ENCODE measurements around the gene RPL18A.

RPL18A gene

DNA sequence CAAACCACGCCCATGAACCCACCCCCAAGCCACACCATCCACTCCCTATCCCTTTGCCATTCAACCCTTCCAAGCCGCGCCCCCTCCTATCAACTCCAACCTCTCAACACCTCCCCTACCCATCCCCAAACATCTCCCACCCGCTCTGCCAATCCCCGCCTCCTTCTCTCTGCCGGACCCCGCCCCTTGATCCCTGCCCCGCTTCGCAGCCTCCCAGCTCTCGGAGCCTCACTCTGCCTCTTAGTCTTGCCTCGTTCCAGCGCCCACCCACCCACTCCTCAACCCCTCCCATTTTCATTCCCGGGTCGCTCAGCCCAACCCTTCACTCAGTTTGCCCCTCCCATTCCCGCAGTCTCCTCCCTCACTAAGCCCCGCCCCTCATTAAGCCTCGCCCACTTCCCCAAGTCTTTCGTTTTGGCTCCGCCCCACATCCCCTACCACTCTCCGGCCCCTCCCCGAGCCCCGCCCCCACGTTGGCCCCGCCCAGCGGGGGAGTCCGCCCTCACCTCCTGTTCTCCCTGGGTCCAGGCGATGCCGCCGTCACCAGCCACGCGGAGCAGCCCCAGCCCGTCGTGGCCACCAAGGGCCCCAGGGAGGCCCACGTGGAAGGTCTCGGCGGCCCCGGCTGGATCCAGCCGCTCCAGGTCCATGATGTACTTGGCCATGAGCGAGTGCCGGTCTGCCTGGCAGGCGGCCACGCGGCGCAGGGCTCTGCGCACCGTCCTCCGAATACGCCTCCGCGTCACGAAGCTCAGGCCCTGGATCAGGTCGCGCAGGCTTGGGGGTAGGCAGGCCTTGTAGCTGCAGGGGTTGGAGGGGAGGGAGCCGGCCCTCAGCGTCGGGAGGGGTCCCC lies 17.7 kb upstream of the RPL18A start:
- DNase-seq = no peak

DNA sequence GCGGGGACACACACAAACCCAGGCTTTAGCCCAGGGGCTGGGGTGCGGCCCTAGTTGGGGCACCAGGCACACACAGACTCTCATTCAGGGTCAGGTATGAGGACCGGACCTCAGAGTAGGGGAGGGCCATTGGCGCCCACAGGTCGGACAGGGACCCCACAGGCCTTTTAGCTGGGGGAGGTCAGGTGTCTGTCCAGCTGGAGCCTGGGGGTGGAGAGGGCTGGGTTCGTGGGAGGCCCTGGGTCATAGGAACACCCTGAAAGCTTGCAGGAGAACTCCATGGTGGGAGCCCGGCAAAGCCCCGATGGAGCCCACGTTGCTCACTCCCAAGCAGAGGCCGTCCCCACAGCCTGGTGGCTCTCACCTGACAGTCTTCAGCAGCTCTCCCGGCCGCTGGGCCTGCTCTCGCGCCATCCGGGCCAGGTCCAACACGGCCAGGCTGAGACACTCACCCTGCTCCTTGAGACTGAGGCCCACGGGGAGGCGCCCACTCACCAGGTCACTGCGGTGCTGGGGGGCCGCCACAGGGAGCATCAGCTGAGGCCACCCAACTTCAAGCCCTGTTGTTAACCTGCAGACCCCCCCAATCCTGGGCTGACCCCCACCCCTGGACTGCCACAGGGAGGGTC lies 16.9 kb upstream of the RPL18A start:
- no peak for DNase-seq

DNA sequence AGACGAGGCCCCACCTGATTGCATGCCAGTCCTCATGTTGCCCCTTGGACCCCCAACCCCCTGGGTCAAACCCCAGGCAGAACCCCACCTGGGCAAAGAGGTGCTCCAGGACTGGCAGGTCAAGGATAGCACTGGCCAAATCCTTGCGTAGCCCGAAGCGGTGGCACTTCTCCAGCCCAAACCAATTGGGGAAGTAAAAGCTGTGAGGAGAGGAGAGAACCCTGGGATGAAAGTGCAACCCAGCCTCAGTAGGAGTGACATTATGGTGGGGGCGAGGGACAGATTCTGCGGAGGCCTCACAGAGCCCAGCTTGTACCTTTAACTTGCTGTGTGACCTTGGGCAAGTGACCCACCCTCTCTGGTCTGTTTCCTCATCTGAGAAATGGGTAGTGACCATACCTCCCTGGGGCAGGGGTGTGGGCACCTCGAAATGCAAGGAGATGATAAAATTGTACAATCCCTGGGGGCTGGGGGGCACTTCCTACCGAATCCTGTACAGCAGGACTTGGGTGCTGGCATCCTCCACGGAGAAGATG lies 16.4 kb upstream of the RPL18A start:
- no peak for DNase-seq

DNA sequence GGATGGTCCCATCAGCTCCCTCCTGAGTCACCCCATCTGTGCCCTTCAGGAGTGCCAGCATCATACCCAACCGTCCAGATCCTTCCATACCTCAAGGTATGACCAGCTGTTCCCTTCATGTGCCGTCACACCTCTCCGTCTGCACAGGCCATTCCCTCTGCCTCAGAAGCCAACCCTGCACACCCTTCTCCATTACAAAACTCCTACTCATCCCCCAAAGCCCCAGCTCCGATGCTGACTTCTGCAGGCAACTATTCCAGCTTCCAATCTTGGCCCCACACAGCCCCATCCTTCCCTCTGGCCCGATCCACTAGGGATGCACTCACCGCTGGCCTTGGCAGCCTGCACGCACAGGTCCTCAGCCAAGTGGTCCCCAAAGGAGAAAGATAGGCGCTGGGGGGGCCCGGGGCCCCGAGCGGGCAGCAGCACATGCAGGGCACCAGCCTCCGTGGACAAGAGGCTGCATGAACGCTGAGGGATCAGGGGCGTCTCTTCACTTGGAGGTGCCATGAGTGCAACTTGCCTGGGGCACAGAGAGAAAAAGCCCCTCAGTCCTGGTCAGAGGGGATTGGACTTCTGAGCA lies 15.7 kb upstream of the RPL18A start:
- no peak for DNase-seq

DNA sequence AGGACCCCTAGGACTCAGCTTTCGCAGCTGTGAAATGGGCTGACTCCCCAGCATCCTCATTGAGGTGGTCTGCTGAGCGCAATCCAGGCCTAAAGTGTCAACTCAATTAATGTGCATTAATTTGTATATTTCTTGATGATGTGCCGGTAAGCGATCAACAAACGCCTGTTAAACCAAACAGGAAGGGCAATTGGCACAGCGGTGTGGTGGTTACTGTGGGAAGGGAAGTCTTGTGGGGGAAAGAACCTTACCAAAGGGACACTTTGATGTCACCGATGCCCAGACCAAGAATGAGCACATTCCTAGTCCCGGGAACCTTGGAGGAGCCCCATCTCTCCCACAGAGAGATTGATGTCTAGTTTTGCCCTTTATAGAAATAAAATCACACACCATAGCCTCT lies 13.6 kb upstream of the RPL18A start:
- DNase-seq = no peak

DNA sequence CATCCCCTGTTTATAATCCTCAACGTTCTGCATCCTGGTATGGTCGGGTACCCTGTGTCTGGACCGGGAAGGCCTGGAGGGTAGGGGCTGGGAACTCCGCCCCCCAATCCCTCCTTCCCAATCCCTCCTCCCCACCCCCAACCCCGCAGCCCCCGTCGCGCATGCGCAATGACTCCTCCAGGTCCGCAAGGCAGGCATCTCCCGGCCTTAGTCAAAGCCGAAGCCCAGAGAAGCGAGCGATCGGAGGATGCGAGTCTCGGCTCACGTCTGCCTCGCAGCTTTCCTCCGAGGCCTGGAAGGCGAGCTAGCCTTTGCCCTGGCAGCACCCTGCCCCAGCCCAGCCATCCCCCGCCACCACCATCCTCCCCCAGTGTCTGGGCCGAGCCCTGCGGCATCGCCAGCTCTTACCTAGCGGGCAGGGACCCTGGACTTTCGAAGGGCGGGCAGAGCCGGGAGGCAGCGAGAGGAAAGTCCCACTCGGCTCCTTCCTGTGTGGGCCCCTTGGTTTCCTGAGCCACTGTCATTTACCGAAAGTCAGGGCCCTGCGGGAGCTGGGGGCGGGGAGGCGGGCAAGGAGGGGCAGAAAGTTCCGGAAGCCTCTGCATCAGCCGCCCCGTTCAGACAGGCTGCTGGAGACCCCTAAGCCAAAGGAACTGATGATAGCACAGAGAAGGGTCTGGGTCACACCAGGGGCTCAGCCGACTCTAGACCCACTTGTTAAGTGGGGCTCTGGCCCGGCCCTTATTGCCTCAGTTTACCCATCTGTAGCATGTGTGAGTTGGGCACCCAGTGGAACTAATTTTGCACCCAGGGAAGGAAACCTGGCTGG lies 12.0 kb upstream of the RPL18A start, which contains the start of gene JAK3:
Gene JAK3 (minus strand): TSS at position 445 of the 829 bp plus-strand sequence. CDS start 3,565 bp downstream, outside the sequence.
- DNase-seq = peak; percentile 69

DNA sequence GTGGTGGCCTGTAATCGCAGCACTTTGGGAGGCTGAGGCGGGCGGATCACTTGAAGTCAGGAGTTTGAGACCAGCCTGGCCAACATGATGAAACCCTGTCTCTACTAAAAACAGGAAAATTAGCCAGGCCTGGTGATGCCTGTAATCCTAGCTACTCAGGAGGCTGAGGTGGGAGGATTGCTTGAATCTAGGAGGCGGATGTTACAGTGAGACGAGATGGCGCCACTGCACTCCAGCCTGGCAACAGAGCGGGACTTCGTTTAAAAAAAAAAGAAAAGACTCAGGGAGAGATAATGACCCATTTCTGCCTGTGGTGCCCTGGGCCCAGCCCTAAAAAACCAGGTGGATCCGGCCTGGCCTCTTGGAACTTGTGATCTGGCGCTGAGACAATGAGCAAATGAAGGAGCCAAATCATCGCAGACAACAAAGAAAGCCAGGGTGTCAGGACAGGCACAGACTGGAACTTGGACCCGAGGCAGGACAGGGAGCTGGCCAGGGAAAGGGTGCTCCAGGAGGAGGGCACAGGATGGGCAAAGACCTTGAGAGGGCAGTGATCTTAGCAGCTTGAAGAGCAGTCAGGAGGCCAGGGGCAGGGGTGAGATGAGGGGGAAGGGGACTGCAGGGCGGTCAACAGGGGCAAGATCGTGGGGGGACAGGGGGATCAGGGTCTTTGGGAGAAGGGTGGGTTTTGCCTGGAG lies 11.0 kb upstream of the RPL18A start:
- no peak for DNase-seq

DNA sequence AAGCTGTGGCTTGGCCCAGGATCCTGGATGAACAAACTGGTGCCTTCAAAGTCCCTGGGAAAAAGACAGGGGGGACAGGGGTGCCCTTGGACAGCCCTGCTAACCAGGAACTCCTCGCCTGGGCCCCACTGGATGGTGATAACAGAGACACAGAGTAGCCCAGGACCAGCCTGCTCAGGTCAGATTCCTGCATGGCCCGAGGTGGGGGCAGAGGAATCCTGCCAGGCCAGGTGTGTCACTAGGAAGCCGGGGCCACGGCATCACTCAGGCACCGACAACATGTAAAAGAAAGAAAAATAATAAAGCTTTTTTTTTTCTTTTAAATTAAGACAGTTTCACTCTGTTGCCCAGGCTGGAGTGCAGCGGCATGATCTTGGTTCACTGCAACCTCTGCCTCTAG lies 5.6 kb upstream of the RPL18A start:
- DNase-seq = no peak

DNA sequence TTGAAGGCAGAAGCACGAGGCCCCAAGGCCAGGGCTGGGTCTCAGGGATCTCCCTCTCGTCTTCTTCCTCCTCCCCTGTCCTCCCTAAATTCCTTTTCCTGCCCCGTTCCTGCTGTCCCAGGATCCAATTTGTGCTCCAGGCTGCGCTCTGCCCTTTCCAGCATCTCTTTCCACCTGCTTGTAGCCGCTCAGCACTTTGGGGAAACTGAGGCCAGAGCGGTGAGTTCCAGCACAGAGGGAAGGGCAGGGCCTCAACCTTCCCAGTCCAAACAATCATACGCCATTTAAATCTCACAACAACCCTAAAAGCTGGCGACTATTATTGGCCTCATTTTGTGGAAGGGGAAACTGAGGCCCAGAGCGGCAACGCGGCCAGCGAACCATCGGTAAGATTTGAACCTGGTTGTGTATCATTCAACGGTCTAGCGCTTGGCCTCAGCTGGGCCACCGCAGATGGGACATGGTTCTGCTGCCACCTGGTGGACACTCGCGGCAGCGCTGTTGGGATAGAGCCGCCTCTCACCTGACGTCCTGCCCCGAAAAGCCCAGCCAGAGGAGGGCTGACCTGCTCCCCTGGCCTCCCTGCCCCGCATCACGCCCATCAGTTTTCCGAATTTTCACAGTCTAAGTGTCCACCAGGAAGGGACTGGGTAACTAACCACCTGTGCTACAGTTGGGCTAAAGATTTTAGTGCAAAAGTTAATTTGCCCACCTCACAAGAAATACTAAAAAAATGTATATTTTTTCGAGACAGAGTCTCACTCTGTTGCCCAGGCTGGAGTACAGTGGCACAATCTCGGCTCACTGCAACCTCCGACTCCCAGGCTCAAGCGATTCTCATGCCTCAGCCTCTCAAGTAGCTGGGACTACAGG lies 4.2 kb upstream of the RPL18A start:
- peak; percentile 72 for DNase-seq

DNA sequence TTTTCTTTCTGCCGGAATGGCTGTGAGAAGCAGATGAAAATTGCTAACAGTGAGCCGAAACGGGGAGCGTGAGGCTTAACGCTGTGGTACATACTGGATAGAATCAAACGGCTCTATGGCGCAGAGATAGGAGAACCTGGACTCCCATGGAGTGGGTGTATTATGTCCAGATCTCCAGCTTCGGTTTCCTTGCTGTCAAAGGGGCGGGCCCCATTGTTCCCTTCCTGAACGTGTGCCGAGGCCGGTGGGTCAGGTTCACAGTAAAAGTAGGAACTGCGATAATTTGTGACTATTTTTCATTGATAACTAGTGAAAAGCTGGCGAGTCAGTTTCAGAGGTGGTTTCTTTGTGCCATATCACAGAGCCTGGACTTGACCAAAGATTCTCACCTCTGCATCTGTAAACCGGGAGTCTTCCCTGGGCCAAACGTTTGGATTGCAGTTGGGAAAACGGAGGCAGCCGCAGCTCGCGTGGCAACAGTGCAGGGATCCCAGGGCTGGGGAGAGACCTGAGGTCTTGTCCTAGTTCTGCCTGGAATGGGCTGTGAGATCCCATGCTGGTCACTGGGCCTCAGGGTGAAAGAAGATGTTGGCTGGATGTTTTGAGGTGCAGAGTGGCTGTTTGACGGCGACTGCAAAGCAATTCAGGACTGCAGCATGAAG lies 752 bp downstream of the RPL18A start:
- DNase-seq = no peak

DNA sequence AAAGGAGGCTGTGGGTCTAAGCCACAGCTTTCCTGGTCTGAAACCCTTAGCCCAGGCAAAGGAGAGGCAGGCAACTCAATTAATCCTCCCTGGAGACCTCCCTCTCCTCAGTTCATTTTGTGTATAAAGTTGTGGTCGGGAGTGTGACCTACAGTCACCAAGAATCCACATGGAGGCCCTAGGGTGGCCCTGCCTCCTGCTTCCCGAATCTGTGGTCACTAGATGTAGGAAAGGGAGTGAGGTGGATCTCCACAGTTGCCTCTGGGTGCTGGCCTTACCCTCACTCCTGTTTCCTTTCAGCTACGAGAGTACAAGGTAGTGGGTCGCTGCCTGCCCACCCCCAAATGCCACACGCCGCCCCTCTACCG lies 1.3 kb downstream of the RPL18A start:
- DNase-seq = no peak

DNA sequence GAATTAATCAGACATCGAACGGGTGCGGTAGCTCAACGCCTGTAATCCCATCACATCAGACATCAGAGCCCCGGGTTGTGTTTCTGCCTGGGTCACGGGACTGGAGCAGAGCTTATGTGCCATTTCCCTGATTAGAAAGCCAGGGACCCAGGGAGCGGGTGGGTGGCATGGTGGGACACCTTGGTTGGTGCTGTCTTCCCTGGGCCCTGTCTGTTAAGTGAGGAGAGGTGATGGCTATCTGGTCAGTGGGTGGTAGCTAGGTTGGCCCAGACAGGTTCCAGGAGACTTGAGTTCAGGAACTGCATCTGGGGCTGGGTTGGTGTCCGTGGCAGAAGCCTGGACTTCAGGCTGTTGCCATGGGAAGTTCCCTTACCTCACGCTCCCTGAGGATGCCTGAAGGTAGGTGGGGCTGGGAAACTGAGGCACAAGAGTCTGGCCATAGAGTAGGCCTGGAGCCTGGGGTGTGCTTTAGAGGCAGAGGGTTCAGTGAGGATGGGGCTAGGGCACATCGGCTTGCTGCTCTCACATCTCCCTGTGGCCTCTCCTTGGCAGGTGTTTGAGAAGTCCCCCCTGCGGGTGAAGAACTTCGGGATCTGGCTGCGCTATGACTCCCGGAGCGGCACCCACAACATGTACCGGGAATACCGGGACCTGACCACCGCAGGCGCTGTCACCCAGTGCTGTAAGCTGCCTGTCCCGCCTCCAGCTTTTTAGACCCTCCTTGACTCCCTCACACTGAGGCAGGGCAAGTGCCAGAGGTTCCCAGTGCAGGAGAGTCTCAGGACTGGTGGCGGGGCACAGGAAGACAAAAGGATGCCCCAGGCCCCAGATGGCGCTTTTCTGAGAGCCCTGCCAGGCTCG lies 2.1 kb downstream of the RPL18A start:
- no peak for DNase-seq

DNA sequence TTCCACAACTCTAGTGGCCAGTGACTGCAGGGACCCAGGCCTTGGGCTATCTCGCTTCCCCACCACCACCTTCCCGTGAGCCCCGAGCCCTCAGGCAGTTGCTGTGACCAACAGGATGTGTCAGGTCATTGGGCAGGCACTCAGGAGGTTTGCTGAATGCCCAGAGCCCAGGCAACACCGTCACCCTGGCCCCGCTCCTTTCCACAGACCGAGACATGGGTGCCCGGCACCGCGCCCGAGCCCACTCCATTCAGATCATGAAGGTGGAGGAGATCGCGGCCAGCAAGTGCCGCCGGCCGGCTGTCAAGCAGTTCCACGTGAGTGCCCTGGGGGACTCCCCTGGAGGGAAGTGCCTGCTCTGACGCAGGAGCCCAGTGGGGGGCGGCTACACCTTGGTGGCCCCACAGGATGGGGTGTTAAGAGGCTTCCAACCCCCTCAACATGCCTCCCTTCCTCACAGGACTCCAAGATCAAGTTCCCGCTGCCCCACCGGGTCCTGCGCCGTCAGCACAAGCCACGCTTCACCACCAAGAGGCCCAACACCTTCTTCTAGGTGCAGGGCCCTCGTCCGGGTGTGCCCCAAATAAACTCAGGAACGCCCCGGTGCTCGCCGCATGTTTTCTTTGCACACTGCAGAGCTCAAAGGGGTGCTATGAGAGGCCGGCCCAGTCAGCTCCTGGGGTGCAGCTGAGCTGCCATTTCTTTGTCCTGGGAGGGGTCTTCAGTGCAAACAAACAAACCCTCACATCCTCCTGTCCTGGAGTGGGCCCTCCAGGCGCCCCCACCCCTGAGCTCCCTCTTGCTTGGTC lies 3.2 kb downstream of the RPL18A start:
- no peak for DNase-seq

DNA sequence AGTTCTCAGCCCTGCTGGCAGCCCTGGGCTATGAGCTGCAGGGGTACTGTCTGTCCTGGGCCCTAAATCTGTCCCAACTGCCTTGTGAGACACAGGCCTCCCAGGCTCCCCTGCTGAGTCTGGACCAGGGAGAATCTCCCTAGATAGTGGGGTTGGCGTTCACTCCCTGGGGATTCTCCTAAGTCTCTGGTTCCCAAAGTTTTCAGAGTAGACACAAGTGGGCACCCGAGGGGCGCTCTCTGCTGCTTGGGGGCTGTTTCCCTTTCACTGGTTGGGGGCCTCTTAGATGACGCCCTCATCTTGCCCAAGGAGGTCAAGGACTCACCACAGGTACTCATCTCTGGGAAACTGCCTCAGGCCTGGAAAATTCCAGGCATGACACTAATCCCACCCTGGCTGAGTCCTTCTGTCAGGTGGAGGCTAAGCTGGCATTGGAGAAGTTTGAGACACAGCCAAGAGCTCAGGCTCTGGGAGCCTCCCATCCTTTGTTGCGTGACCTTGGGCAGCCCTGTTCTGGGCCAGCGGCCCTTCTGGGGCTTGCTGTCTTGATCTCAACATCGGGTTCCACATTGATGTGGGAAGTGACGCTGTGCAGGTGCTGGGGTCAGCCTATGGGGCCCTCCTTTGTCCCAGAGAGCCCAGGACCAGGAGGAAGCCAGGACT lies 3.9 kb downstream of the RPL18A start:
- no peak for DNase-seq

DNA sequence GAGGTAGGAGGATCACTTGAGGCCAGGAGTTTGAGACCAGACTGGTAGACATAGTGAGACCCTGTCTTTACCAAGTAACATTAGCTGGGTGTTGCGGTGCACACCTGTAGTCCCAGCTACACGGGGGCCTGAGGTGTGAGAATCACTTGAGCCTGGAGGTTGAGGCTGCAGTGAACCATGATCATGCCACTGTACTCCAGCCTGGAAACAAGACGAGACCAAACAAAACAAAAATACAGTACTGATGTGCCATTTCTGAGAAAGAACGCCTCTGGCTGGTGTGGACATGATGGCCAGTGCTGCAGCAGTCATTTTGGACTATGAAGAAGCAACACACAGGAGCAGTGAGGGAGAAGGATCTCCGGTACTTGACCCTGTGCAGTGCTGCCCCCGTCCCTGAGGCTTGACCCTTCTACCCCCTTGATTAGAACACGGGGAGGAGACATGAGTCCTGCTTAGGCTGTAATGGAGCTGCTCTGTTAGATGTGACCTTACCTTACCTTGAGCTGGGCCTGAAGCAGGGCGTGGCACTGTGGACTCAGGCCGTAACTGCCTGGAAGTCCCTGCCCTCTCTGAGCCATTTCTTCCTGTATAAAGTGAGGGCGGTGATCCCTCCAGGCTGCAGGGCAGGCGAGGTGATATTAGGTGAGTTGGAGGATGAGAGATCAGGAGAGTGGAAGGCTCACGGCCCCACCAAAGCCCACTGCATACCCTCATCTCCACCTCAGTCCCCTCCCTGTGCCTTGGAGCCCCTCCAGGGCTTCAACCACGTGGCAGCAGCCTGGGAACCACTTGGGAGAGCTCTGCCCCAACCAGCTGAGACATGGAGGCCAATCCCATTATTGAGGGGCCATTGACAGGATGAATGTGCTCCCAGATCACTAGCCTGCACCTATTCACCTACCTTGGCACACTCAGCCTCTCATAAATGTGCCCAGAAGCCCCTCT lies 5.9 kb downstream of the RPL18A start:
- no peak for DNase-seq

DNA sequence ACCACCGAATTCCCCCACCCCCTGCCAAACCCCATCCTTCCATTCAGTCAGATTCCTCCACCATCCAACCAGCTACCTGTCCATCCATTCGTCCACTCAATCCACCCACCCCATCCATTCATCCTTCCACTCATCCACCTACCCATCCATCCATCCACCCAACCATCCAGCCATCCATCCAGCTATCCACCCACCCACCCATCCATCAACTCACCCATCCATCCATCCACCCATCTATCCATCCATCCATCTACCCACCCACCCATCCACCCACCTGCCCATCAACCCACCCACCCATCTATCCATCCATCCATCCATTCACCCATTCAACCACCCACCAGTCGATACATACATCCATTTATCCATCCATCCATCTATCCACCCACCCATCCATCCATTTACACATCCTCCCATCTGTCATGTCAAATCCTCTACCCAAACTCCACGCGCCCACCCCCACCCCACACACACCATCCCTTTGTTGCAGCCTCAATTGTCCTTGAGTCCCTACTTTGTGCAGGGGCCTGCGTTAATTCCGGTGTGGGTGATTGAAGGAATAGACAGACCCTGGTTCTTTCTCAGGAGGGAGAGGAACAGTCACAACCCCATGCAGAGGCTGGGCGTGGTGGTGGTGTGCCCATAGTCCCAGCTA lies 6.7 kb downstream of the RPL18A start:
- DNase-seq = no peak

All from activated gamma-delta T cell (primary cell).